ENCODE data around the gene KLHDC7A.
"Not testable (repeated sequence)": the region's sequence is repeated elsewhere in the genome, so short reads cannot be mapped to it uniquely, and the experiment has no call there.

Gene KLHDC7A

DNA sequence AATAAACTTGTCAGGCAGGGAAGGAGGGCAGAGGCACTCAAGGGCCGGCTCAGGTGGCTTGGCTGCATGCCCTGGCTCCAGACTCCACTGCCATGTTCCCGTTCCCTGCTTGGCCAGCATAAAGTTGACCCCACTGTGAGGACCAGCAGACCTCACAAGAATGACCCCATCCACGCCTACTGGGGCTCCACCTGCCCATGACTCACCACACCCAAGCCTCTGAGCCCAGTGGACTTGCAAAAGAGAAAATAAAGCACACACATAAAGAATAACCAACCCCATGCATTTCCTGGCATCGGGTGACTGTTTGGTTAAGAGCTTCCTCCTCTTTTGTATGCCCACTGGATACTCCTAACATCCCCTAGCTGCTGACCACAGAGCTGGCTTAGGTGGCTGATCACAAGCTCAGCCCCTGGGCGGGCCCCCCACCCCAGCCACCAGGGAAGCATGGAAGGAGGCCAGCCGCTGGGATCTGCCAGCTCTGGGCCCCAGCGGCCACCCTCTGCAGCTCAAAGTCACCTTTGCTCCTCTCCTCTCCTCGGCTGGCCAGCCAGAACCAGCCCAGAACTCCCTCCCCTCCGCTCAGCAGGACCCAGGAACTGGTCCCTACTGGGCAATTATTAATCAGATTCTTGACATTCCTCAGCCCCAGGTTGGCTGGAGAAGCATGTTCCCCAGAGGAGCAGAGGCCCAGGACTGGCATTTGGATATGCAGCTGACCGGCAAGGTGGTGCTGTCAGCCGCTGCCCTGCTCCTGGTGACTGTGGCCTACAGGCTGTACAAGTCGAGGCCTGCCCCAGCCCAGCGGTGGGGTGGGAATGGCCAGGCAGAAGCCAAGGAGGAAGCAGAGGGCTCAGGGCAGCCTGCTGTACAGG is at the start of gene KLHDC7A:
KLHDC7A (plus strand) TSS at position 616 of the 875 bp plus-strand sequence; CDS start at position 668, 52 bp downstream.
- peak; percentile 7 for DNase-seq (ENCODE audit: low spot score)

DNA sequence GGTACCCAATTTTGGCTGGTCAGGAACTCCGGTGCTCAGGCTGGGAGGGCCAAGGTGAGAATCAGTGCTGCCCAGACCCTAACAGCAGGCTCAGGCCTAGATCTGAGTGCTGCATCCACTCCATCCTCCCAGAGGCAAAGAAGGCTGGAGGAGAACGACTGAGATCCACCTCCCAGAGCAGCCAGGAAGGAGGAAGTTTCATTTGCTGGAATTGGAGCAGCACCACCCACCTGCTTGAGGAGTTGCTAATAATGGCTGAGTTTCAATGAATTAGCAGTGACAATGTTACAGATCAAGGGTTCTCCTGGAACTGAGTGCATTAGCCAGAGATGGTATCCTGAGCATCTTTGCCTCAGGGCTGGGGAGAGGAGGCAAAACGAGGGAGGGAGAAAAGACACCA is 46.7 kb upstream of the KLHDC7A start:
- DNase-seq (ENCODE audit: low spot score): no peak

DNA sequence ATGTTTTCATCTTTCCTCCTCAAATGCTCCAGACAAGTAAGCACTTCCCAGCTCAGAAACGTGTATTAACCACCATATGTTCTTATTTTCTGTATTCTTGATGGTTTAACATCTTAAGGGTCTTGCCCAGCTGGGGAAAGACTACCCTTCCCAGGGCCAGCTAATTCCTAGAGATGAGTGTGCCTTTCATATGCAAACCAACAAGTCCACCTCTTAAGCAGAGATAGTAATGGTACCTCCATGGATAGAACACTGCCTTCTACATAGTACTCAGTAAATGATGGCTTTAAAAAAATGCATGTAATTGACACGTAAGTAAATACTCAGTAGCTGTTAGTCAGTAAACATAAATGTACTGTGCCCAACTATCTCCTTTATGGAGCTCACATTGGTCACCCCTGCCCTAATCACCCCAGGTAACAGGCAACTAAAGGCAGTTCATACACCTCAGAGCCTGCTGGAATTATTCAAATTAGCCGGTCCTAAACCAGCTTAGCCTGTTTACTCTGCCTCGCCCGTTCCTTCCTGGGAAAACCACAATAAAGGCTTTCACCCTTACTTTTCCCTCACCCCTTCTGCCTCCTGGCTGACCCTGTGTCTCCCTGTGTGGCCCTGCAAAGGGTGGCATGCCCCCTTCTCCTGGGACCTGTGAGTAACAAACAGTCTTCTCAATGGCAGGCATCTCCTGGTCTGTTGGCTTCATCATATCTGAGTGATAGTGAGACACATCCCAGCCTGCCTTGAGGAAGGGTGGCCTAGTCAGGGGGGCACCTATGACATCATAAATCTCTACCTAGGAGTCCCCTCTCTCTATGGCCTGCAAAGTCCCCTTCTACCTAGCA is 40.1 kb upstream of the KLHDC7A start:
- DNase-seq (ENCODE audit: low spot score): no peak

DNA sequence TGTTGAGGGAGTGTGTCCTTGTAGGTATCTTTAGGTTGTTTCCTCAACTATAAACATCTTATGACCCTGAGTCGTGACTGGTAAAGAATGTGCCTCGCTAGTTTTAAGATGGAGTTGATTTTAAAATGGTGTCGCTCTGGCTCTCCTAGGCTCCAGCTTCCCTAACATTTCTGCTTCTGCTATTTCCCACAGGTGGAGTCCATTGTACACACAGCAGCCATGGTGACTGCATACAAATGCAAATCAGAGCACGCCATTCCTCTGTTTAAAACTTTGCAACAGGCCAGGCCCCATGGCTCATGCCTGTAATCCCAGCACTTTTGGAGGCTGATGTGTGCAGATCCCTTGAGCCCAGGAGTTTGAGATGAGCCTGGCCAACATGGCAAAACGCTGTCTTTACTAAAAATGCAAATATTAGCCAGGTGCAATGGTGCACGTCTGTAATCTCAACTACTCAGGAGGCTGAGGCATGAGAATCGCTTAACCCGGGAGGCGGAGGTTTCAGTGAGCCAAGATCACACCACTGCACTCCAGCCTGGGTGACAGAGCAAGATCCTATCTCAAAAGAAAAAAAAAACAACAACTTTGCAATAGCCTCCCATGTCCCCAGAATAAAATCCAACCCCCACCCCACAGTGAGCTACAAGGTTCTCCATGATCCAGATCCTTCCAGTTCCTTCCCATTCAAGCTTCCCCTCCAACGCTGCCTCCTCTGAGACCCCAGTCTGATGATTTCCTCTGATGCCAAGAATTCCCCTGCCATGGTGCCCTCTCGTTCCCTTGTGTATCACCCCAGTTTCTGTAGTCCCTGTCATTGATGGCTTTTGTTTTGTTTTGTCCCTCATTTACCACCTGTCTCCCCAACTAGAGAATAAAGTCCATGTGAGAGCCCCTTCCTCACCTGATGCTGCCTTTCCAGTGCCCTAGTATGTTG is 36.9 kb upstream of the KLHDC7A start:
- DNase-seq (ENCODE audit: low spot score): no peak

DNA sequence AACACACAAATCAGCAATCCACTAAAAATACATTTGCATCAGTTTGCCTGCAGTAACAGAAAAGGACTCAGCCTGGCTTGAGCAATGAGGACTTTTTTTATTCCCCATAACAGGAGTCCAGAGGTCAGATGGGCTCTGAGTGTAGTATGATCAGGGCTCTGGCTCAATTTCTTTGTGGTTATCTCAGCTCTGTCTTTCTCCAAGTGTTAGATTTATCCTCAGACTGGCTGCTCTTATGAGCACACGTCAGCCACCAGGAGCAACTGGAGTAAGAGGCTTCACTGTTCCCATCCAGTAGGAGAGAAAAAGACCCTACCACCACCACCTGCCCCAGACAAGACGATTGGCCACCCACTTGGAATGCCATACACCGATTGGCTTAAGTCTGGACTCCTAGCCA is 36.2 kb upstream of the KLHDC7A start:
- no peak for DNase-seq (ENCODE audit: low spot score)

DNA sequence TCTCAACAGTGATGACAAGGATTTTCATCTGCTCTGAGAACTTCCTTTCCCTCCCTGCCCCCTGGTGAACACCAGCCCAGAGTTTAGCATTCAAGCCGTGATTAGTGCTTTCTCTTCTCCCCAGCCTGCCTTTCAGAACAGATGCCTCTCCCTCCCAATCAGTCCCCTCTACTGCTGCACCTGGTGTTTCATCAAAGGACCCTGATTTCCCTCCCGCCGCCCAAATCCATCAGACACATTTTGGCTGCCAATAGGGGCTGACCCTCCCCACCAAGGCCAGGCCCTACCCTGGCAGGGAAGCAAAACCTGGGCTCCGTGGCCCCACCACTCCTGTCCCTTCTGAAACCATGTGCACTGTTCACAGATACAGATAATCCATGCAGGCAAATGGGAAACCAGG is 34.0 kb upstream of the KLHDC7A start:
- DNase-seq (ENCODE audit: low spot score): no peak

DNA sequence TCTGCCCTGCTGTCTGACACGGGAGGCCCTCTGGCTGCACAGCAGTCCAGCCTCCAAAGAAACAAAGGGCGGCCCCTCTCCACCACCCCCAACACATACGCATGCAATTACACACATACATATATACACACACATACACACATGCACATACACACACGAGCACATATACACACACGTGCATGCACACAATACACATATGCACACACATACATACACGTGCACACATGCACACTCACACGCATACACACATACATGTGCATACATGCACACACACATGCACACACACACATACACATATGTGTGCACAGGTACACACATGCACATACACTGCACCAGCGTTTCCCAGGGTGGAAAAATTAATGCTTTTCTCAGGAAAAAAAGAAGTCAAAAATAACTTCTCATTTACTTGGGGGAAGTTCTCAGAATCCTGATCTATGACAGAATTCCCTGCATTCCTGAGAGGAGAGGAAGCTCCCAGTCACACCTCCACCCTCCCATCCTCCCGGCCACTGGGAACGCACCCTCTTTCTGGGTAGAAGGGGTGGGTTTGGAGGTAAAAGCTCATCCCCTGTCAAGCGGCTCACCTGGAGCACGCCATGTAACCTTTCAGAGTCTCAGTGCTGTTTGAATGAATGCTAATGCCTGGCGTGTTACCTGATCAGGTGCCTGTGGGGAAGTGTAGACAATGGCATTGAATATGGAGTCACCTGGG is 33.1 kb upstream of the KLHDC7A start:
- no peak for DNase-seq (ENCODE audit: low spot score)

DNA sequence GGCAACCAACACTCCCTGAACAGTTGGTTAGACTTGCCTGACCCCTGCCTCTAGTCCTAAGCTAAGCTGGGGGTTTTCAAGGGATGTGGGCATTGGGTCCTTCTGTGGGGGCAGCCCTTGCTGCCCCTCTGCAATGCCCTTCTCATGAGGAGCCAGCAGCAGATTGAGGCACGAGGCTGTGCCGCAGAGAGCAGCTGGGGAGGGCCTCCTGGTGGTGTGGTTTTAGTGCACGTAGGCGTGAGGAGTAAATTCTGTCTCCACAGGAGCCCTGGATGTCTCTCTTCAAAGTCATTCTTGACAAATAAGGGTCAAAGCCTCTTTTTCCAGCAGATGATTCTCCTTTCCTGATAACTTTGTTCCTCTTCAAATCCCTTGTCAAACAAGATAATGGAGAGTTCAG is 31.8 kb upstream of the KLHDC7A start:
- DNase-seq (ENCODE audit: low spot score): no peak

DNA sequence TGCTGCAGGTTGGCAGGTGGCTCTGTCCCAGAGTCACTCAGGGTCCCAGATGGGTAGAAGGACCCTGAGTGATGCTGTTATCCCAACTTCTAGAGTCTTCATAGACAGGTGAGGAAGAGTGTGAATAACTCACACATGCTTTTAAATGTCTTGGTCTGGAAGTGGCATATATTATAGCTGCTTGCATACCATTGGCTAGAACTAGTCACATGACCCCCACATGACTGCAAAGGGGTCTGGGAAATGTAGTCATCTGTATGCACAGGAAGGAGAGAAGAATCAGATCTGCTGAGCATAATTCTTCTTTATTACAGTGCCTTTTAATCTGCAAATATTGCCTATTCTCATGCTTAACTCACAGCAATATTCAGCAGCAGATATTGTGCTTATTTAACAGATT is 28.2 kb upstream of the KLHDC7A start:
- peak; percentile 1 for DNase-seq (ENCODE audit: low spot score)

DNA sequence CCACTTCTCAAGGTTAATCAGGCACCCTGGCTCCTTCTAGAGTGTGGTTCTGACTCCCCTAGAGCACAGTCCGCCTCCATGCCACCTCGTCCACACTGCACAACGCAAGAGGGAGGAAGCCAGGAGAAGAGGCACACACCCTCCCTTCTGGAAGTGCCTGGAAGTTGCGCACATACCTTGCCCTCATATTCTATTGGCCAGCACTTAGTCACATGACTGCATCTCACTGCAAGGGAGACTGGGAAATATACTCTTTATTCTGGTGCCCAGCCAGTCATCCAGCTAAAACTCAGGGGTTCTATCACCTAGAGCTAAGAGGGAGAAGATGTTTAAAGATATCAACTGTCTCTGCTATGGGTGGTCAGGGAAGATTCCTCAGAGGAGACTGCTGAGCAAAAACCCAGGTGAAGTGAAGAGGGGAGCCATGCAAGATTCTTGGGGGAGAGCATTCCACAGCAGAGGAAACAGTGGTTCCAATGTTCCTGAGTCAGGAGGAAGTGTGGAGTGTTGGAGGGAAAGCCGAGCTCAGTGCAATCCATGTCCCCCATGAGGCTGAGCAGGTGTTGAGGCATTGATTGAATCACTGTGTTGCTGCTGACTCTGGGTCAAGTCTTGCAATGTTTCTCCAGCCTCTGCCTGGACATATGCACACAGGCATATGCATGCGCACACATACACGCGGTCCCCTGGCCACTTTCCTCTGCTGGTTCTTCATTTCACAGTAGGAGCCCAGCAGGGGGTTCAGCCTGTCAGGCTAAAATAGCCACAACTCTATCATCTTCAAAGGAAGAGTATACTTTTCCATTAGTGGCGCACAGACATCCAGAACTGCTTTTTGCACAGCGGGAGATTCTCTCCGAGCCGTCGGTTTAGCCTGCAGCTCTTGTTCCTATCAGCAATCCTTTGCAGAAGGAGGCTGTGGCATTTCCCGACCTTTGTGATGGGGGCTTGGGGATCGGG is 22.3 kb upstream of the KLHDC7A start:
- no peak for DNase-seq (ENCODE audit: low spot score)

DNA sequence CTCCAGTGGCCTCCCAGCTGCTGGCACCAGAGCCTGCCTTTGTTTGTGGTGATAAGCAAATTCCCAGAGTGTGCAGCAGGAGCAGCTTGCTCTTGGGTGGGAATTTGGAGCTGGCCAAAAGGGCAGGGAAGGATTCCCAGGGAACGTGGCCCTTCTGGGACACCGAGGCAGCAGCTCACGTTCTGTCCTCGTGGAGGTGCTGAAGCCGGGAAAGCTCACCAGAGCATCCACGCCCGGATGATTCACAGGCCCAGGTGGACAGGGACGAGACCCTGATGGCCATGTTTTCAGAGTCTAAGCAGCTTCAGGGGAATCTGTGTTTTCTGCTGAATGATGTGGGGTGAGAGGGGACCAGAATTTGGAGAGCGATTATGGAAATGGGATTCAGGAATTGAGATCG is 19.1 kb upstream of the KLHDC7A start:
- DNase-seq (ENCODE audit: low spot score): no peak

DNA sequence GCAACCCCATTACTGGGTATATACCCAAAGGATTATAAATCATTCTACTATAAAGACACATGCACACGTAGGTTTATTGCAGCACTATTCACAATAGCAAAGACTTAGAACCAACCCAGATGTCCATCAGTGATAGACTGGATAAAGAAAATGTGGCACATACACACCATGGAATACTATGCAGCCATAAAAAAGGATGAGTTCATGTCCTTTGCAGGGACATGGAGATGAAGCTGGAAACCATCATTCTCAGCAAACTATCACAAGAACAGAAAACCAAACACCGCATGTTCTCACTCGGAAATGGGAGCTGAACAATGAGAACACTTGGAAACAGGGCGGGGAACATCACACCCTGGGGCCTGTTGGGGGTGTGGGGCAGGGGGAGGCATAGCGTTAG is 18.2 kb upstream of the KLHDC7A start:
- DNase-seq (ENCODE audit: low spot score): not testable (repeated sequence)

DNA sequence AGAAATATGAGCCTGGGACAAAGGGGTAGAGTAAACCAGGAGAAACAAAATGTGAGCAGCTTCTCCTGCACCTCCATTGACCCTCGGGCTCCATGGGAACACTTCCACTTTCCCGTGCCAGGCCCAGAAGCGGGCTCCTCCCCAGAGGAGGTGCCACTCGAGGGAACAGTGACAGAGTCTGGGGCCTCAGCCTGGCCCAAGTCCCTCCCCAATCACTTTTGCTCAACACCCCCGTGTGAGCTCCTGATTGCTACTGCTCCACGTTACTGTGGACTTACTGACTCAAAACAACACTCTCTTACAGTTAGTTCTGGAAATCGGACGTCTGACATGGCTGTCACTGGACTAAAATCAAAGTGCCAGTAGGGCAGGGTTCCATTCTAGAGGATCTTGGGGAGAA is 17.7 kb upstream of the KLHDC7A start:
- no peak for DNase-seq (ENCODE audit: low spot score)

DNA sequence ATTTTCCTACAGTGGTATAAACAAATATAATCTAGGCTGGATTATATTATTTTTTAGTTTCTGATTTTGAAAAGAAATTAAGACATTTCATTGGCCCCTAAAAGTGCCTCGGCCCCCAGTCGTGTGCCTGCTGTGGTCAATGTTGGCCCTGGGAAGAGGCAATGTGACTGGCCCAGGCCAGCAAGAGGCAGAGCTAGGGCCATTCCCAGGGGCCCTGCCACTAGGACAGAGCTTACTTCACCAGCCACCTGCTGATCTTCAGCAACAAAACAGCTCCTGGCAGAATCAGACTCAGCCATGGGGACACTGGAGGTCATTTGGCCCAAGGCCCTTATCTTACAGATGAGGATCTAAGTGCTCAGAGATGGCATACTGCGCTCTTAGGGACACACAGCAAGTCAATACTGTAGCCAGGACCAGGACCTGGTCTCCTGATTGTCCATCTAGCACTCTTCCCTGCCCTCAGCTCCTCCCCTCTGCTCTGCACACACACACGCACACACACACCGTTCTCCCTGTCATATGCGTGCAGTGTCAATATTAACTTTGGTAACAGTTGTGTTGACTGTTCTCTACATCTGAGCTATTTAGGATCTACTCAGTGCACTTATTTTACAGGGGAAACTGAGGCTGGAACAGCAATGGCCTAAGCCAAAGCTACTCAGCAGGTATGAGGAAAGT is 16.6 kb upstream of the KLHDC7A start:
- DNase-seq (ENCODE audit: low spot score): no peak

DNA sequence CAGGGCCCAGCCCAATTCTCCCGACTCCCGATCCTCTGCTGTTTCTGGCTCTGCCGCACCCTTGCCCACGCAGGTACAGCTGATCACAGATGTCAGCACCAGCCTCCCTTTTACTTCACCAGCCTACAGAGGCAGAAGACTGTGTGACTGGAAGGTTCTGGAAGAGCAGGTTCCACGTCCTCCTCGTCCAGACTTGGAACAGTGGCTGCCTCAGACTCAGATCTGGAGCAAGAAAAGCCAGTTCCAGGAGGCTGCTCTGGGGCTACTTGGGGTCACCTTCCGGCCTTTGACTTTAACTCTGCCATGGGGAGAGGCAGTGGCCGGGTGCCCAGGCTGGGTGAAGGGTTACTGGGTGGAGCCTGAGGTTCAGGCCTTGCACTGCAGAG is 16.1 kb upstream of the KLHDC7A start:
- DNase-seq (ENCODE audit: low spot score): no peak

DNA sequence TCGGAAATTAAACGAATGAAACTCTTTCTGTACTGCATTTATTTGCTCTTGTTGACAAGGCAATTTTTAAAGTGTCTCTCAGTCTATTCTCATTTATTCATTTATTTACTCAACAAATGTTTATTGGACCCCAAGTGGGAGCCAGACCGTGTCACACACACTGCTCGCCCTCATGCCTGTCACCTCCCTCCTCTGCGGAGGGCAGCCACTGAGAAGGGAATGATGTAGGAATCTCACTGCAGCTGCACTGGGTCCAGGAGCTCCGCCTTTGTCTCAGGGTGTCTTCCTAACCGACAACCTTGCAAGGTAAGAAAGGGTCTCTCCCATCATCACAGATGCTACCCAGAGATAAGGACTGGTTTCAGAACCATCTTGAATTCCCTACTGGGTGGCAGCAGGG is 14.1 kb upstream of the KLHDC7A start:
- no peak for DNase-seq (ENCODE audit: low spot score)

DNA sequence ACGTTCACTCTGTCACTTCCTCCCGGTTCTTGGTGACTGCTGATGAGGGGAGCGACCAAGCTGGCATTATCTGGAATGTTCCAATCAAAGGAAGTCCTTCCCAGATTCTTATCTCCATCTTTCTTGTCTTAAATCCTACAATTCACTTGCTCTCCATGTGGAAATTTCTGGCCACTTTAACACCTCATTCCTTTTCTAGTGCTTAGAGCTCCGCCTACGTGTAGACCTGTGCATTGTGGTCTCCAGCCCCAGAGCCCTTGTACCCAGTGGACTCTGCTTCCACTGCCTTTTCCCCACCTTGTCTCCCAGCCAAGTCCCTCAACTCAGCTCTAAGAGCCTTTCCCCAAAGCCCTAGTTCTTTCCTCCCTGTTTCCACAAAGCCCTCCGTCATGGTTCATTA is 12.2 kb upstream of the KLHDC7A start:
- no peak for DNase-seq (ENCODE audit: low spot score)

DNA sequence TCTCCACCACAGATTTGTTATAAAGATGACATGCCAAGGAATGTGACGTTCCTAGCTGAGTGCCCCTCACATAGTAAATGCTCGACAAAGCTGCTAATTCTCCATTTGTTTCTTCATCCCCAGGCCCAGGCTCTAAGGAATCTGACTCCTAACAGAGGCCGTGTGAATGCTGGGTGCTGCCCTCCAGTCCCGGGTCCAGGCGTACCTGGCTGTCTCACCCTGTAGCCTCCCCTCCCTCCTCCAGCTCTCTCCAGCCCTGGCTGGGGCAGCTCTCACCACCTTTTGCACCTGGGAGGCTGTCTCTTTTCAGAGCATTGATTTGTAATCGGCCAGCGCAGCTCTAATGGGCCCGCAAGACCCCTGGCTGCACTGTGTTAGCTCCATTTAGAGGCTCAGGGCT is 11.2 kb upstream of the KLHDC7A start:
- DNase-seq (ENCODE audit: low spot score): no peak

DNA sequence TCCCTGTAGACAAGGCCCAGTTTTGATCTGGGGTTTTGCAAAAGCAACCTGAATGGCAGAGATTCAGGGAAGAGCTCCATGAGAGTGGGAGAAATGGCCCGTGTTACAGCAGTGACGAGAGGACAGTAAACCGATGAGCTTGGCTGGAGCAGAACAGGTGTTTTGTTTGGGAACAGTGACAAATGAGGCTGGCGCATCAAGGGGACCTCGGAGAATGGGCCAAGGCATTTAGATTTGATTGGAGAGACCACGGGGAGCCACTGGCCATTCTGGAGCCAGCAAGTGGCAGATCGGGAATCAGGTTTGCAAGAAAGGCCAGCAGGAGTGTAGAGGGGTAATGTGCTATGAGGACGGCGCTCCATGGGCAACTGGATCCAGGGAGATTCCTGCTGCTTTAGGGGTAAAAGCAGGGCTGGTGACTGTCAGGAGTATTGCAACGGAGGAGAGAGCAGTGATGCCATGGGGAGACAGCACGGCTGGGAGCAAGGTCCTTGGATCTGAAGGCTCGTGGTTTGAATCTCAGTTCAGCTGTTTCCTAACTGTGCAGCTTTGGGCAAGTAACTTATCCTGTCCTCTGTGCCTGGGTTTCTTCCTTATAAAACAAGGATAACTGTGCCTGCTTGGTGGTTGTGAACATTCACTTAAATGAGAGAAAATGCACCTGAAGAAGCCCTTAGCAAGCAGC is 9.9 kb upstream of the KLHDC7A start:
- DNase-seq (ENCODE audit: low spot score): no peak
